Ectodermal cell (in vitro differentiated cells): ENCODE results near the gene KIFC3.
"Not testable (repeated sequence)": the region's sequence is repeated elsewhere in the genome, so short reads cannot be mapped to it uniquely, and the experiment has no call there.

ENCODE experiments used
- H3K27ac ChIP-seq: 2 replicates; pipeline ENCODE4 v1.7.0; 2013; ENCODE audit warnings: mild to moderate bottlenecking, low read depth, low read length; ENCODE audit not compliant: insufficient read depth, poor library complexity, severe bottlenecking
- H3K27me3 ChIP-seq: 2 replicates; pipeline ENCODE4 v1.7.0; 2013; ENCODE audit warnings: mild to moderate bottlenecking, low read length; ENCODE audit not compliant: insufficient read depth, control insufficient read depth, poor library complexity, severe bottlenecking
- H3K36me3 ChIP-seq: one replicate; pipeline ENCODE4 v1.7.0; 2013; ENCODE audit warnings: low read length; ENCODE audit not compliant: control insufficient read depth, insufficient read depth
- H3K4me1 ChIP-seq: one replicate; pipeline ENCODE4 v1.7.0; 2013; ENCODE audit warnings: low read length; ENCODE audit not compliant: control insufficient read depth, insufficient read depth
- H3K4me3 ChIP-seq: 2 replicates; pipeline ENCODE4 v1.7.0; 2013; ENCODE audit warnings: low read depth, low read length, control low read depth; ENCODE audit not compliant: insufficient read depth
- H3K9me3 ChIP-seq: 2 replicates; pipeline ENCODE4 v1.7.0; 2013; ENCODE audit warnings: mild to moderate bottlenecking, low read length, moderate library complexity; ENCODE audit not compliant: control insufficient read depth
- WGBS, 2 experiments: methylation state at CpG; one replicate each; pipeline ENCODE4 v1.1.7; 2013; ENCODE audit warnings: missing lambda C conversion rate in 2 of 2; 5-methylcytosine and 5-hydroxymethylcytosine counted together

Gene KIFC3

GRCh38 chr16:57838161-57838560 lies 35.9 kb upstream of the KIFC3 start:
- no peaks in the 10 kb centered on the region for H3K36me3 ChIP-seq
- no peaks in the 10 kb centered on the region for H3K27me3 ChIP-seq
- 81 to 84% methylated on average over 13 of the region's 13 CpGs for WGBS, 2 experiments
- no peaks in the 10 kb centered on the region for H3K4me1 ChIP-seq
- H3K4me3 ChIP-seq = no peak overlapping the region
- H3K9me3 ChIP-seq = no peaks in the 10 kb centered on the region
- H3K27ac ChIP-seq = no peak overlapping the region

- H3K4me1 ChIP-seq = no peaks in the 10 kb centered on the region
- H3K4me3 ChIP-seq = no peak overlapping the region
- H3K9me3 ChIP-seq = no peaks in the 10 kb centered on the region
- H3K27me3 ChIP-seq = no peaks in the 10 kb centered on the region
- no peaks in the 10 kb centered on the region for H3K36me3 ChIP-seq
- 82 to 83% methylated on average over 10 of the region's 10 CpGs for WGBS, 2 experiments
- no peak overlapping the region for H3K27ac ChIP-seq
Observed at GRCh38 chr16:57837305-57838125, 35.2 kb upstream of the KIFC3 start.

GRCh38 chr16:57835439-57835838 lies 33.1 kb upstream of the KIFC3 start:
- not testable (repeated sequence) for H3K4me3 ChIP-seq, H3K4me1 ChIP-seq, H3K9me3 ChIP-seq, H3K27ac ChIP-seq, H3K36me3 ChIP-seq, H3K27me3 ChIP-seq
- WGBS, 2 experiments = 88 to 94% methylated on average over 4 of the region's 4 CpGs

GRCh38 chr16:57834936-57835335 lies 32.6 kb upstream of the KIFC3 start:
- Histone ChIP-seq H3K9me3 (no peaks in the 10 kb centered on the region), H3K27ac (no peak overlapping the region), H3K4me3 (no peak overlapping the region), H3K27me3 (no peaks in the 10 kb centered on the region), H3K36me3 (no peaks in the 10 kb centered on the region), H3K4me1 (no peaks in the 10 kb centered on the region)
- WGBS, 2 experiments = 15 to 18% methylated on average over 5 of the region's 5 CpGs

GRCh38 chr16:57830890-57831484 lies 28.7 kb upstream of the KIFC3 start:
- H3K27ac ChIP-seq = no peak overlapping the region
- H3K4me3 ChIP-seq = no peak overlapping the region
- no peaks in the 10 kb centered on the region for H3K4me1 ChIP-seq
- no peaks in the 10 kb centered on the region for H3K27me3 ChIP-seq
- 89 to 93% methylated on average over 10 of the region's 10 CpGs for WGBS, 2 experiments
- no peaks in the 10 kb centered on the region for H3K36me3 ChIP-seq
- H3K9me3 ChIP-seq = no peaks in the 10 kb centered on the region

- no peaks in the 10 kb centered on the region for H3K9me3 ChIP-seq
- 90 to 96% methylated on average over 3 of the region's 3 CpGs for WGBS, 2 experiments
- no peak overlapping the region for H3K4me3 ChIP-seq
Observed at GRCh38 chr16:57829969-57830360, 27.7 kb upstream of the KIFC3 start.

GRCh38 chr16:57828272-57829161 lies 26.2 kb upstream of the KIFC3 start:
- Histone ChIP-seq H3K4me3 (no peak overlapping the region), H3K9me3 (no peaks in the 10 kb centered on the region), H3K36me3 (no peaks in the 10 kb centered on the region), H3K27me3 (no peaks in the 10 kb centered on the region), H3K27ac (no peak overlapping the region), H3K4me1 (no peaks in the 10 kb centered on the region)
- 92 to 96% methylated on average over 12 of the region's 13 CpGs for WGBS, 2 experiments

More at GRCh38 chr16:57829969-57830360, 27.7 kb upstream of the KIFC3 start:
- Histone ChIP-seq H3K27me3 (no peaks in the 10 kb centered on the region), H3K27ac (no peak overlapping the region), H3K36me3 (no peaks in the 10 kb centered on the region), H3K4me1 (no peaks in the 10 kb centered on the region)

- Histone ChIP-seq H3K4me1 (no peaks in the 10 kb centered on the region), H3K36me3 (no peaks in the 10 kb centered on the region), H3K9me3 (no peaks in the 10 kb centered on the region), H3K4me3 (no peak overlapping the region), H3K27me3 (no peaks in the 10 kb centered on the region), H3K27ac (no peak overlapping the region)
- 90 to 91% methylated on average over 22 of the region's 22 CpGs for WGBS, 2 experiments
Observed at GRCh38 chr16:57826706-57827625, 24.7 kb upstream of the KIFC3 start.

- no peaks in the 10 kb centered on the region for H3K4me1 ChIP-seq
- WGBS, 2 experiments = 80 to 82% methylated on average over 4 of the region's 4 CpGs
- H3K36me3 ChIP-seq = no peaks in the 10 kb centered on the region
- H3K4me3 ChIP-seq = no peak overlapping the region
- no peaks in the 10 kb centered on the region for H3K27me3 ChIP-seq
- H3K27ac ChIP-seq = no peak overlapping the region
- no peaks in the 10 kb centered on the region for H3K9me3 ChIP-seq
Observed at GRCh38 chr16:57826052-57826451, 23.8 kb upstream of the KIFC3 start.
